Measurements from ENCODE around the gene CACFD1.

DNA sequence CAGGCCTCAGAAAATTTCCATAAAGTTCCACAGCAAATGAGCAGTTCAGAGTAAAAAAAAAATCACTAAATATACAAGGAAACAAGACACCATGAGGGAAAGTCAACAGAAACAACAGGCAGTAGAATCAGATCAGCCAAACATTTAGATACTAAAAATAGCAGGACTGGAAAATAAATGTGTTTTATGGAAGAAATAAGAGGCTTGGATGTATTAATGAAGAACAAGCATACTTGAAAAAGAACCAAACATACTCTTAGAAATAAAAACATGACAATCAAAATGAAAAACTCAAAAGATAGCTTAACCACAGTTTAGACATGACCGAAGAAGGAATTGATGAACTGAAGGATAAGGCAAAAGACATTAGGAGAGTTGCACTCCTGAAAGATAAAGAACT is 42.3 kb downstream of the CACFD1 start:
- TF ChIP-seq EP300 (IDR thresholded peaks at IDR 0.05) (no peak), POLR2A (IDR thresholded peaks at IDR 0.05) (no peak), POLR2AphosphoS5 (IDR thresholded peaks at IDR 0.05) (no peak)
- TF ChIP-seq, protein P1, sequence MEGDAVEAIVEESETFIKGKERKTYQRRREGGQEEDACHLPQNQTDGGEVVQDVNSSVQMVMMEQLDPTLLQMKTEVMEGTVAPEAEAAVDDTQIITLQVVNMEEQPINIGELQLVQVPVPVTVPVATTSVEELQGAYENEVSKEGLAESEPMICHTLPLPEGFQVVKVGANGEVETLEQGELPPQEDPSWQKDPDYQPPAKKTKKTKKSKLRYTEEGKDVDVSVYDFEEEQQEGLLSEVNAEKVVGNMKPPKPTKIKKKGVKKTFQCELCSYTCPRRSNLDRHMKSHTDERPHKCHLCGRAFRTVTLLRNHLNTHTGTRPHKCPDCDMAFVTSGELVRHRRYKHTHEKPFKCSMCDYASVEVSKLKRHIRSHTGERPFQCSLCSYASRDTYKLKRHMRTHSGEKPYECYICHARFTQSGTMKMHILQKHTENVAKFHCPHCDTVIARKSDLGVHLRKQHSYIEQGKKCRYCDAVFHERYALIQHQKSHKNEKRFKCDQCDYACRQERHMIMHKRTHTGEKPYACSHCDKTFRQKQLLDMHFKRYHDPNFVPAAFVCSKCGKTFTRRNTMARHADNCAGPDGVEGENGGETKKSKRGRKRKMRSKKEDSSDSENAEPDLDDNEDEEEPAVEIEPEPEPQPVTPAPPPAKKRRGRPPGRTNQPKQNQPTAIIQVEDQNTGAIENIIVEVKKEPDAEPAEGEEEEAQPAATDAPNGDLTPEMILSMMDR (IDR thresholded peaks at IDR 0.05), result no peak

Measured in sigmoid colon (tissue), 4 donors.